K562 (cell line): ENCODE data around the gene DEDD. TPM values are rescaled to one million over a fixed set of nuclear protein-coding genes. Genes with fewer than 3 reads are reported as not detected.

ENCODE experiments used
- ARID2 ChIP-seq: fragments of 450-650 bp; IDR thresholded peaks from 2 replicates; pipeline ENCODE4 v1.6.1; 2017; ENCODE audit warnings: antibody characterized with exemption, mild to moderate bottlenecking
- BCOR ChIP-seq: fragments of 450-650 bp; IDR thresholded peaks from 2 replicates; pipeline ENCODE4 v1.6.1; 2016
- CBFA2T3 ChIP-seq: fragments of 450-650 bp; IDR thresholded peaks from 2 replicates; pipeline ENCODE4 v1.6.1; 2017
- MAZ ChIP-seq, 2 experiments: fragments of 450-650 bp in 1 of 2; sonication (generic) in 1 of 2; formaldehyde crosslinking; IDR thresholded peaks in 1 of 2; conservative IDR thresholded peaks in 1 of 2; 2 replicates each; pipeline versions ENCODE4 v1.4.0 to v1.5.0; 2020; ENCODE audit warnings: mild to moderate bottlenecking in 1 of 2, missing genetic modification reagents in 1 of 2
- PHTF2 ChIP-seq: fragments of 250-450 bp; sonication (Bioruptor Pico); IDR thresholded peaks from 2 replicates; pipeline ENCODE4 v1.5.0; 2021; ENCODE audit warnings: mild to moderate bottlenecking
- RBBP5 ChIP-seq: fragments of 200-600 bp; sonication (generic); IDR thresholded peaks from 2 replicates; pipeline ENCODE4 v1.6.1; 2012; ENCODE audit warnings: borderline replicate concordance, mild to moderate bottlenecking, low read length, control low read depth, inconsistent platforms; ENCODE audit not compliant: insufficient read depth, poor library complexity, severe bottlenecking
- SETDB1 ChIP-seq: IDR thresholded peaks from one replicate; pipeline ENCODE4 v1.6.1; 2012; ENCODE audit warnings: low read length, control low read depth, inconsistent platforms
- XRCC4 ChIP-seq: IDR thresholded peaks from one replicate; pipeline ENCODE4 v1.6.1; 2011; ENCODE audit not compliant: insufficient read depth, insufficient read length; ENCODE audit errors: extremely low read depth
- ZFX ChIP-seq: sonication (generic); formaldehyde crosslinking; IDR thresholded peaks from 2 replicates; pipeline ENCODE4 v1.8.0; 2022; ENCODE audit warnings: mild to moderate bottlenecking, missing genetic modification reagents, moderate library complexity
- ZNF740 ChIP-seq, 3 experiments: fragments of 200-800 bp in 1 of 3; sonication (Bioruptor generic) in 1 of 3; sonication (generic) in 1 of 3; formaldehyde crosslinking in 1 of 3; IDR thresholded peaks; 2 replicates each; pipeline versions ENCODE4 v1.6.1 to v1.8.0; 2016 to 2022; ENCODE audit warnings: mild to moderate bottlenecking in 2 of 3, missing compliant biosample characterization in 2 of 3, missing genetic modification characterization in 2 of 3, missing genetic modification reagents in 1 of 3
- polyA plus RNA-seq, 8 experiments: library from polyadenylated mRNA; depleted of rRNA in 4 of 8; stranded (reverse) in 5 of 8; unstranded in 3 of 8; fragments of >200 nt; fragmentation: Nextera tagmentation in 2 of 8; fragmentation: Illumina TruSeq in 1 of 8; extraction: Ambion mirVana in 2 of 8; extraction: Trizol in 1 of 8; gene quantifications; 2 replicates each; pipeline versions ENCODE4 v1.2.1 to v1.2.3, GENCODE V29; 2011 to 2014; ENCODE audit warnings: inconsistent platforms in 1 of 8, missing spikeins in 1 of 8
- total RNA-seq, 7 experiments: library from RNA; depleted of rRNA in 6 of 7; stranded (reverse); fragments of >200 nt in 6 of 7; fragmentation: Illumina TruSeq in 2 of 7; extraction: Trizol in 2 of 7; gene quantifications; 2 replicates each; pipeline versions ENCODE4 v1.2.1 to v1.2.3, GENCODE V29; 2011 to 2021; ENCODE audit warnings: low replicate concordance in 1 of 7
- TF ChIP-seq, protein P1 (sequence below), 2 experiments: fragments of 450-650 bp; IDR thresholded peaks; 2 replicates each; pipeline ENCODE4 v1.6.1; 2018; ENCODE audit warnings: mild to moderate bottlenecking in 2 of 2, low read depth in 1 of 2; ENCODE audit not compliant: partially characterized antibody in 2 of 2
- TF ChIP-seq, protein P2 (sequence below): fragments of 450-650 bp; IDR thresholded peaks from 2 replicates; pipeline ENCODE4 v1.6.1; 2017; ENCODE audit warnings: antibody characterized with exemption

Gene DEDD
- total and polyA plus RNA-seq, 9 of the 15 experiments (the other 6 are each of a cell fraction or from before 2014, with no cell fraction given), result 11.6 to 41.0 (median 16.8) TPM

DNA sequence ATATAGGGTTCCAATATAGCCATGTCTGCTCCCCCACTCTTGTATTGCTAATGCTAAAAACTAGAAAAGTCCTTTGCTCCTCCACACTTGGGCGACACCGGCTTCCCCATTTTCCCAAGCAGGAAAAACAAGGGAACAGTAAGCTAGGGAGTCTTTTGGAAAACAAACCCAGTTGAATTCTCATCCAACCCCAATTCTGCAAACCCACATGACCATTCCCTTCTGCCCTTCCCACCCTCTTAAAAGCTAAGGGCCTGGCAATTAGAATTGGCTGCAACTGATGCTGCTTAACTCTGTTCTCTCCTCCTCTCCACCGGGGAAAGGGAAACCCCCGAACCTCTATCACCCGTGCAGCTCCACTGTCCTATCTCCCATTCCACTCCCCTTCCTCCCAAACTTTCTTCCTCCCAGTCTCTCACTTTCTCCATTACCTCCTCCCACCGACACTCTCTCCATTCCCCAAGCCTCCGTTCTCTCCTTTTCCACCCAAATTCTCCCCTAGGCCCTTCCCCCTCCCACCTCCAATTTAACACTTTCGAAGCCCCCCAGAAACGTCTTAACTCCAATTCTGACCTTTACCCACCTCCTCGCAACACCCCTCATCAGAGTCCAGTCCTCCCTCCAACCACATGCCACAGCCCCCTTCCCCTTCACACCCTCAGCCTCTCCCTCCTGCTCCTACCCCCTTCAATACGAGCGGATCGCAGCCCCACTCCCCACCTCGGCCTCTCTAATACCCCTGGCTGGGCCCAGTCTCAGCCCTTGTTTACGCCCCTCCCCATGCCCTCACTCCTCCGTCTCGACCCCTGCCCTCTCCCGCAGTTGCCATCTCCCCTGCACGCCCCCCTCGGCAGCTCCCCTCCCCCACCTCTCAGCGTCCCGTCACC lies 701 bp downstream of the DEDD start (continued):
- TF ChIP-seq BCOR (0 out of 2 replicates have a peak, but pooled peaks have one; percentile 23), ZNF740 (CRISPR knock-in tag; IDR thresholded peaks at IDR 0.05) (no peak), ZNF740 (tag; IDR thresholded peaks at IDR 0.05) (0 out of 4 replicates have a peak, but pooled peaks of 1 of the 2 experiments have one; percentile 18), MAZ (CRISPR knock-in tag; conservative IDR thresholded peaks at IDR 0.05 in 1 of 2, IDR thresholded peaks at IDR 0.05 in 1 of 2) (peak in 1 of 2 experiments; percentile 15; a peak in 1 of 4 replicates), ZFX (CRISPR knock-in tag) (0 out of 2 replicates have a peak, but pooled peaks have one; percentile 63), XRCC4 (no peak), CBFA2T3 (peak; percentile 11; the same call in 1 of the 2 replicates), RBBP5 (peak; percentile 7), SETDB1 (no peak), ARID2 (0 out of 2 replicates have a peak, but pooled peaks have one; percentile 19), PHTF2 (no peak)
- TF ChIP-seq, protein P1, sequence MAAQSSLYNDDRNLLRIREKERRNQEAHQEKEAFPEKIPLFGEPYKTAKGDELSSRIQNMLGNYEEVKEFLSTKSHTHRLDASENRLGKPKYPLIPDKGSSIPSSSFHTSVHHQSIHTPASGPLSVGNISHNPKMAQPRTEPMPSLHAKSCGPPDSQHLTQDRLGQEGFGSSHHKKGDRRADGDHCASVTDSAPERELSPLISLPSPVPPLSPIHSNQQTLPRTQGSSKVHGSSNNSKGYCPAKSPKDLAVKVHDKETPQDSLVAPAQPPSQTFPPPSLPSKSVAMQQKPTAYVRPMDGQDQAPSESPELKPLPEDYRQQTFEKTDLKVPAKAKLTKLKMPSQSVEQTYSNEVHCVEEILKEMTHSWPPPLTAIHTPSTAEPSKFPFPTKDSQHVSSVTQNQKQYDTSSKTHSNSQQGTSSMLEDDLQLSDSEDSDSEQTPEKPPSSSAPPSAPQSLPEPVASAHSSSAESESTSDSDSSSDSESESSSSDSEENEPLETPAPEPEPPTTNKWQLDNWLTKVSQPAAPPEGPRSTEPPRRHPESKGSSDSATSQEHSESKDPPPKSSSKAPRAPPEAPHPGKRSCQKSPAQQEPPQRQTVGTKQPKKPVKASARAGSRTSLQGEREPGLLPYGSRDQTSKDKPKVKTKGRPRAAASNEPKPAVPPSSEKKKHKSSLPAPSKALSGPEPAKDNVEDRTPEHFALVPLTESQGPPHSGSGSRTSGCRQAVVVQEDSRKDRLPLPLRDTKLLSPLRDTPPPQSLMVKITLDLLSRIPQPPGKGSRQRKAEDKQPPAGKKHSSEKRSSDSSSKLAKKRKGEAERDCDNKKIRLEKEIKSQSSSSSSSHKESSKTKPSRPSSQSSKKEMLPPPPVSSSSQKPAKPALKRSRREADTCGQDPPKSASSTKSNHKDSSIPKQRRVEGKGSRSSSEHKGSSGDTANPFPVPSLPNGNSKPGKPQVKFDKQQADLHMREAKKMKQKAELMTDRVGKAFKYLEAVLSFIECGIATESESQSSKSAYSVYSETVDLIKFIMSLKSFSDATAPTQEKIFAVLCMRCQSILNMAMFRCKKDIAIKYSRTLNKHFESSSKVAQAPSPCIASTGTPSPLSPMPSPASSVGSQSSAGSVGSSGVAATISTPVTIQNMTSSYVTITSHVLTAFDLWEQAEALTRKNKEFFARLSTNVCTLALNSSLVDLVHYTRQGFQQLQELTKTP (IDR thresholded peaks at IDR 0.05; ENCODE audit: low read depth in 1 of 2, partially characterized antibody in 2 of 2), result peak; percentile 52 to 53
- TF ChIP-seq, protein P2, sequence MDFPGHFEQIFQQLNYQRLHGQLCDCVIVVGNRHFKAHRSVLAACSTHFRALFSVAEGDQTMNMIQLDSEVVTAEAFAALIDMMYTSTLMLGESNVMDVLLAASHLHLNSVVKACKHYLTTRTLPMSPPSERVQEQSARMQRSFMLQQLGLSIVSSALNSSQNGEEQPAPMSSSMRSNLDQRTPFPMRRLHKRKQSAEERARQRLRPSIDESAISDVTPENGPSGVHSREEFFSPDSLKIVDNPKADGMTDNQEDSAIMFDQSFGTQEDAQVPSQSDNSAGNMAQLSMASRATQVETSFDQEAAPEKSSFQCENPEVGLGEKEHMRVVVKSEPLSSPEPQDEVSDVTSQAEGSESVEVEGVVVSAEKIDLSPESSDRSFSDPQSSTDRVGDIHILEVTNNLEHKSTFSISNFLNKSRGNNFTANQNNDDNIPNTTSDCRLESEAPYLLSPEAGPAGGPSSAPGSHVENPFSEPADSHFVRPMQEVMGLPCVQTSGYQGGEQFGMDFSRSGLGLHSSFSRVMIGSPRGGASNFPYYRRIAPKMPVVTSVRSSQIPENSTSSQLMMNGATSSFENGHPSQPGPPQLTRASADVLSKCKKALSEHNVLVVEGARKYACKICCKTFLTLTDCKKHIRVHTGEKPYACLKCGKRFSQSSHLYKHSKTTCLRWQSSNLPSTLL, result peak; percentile 61; the same call in 1 of the 2 replicates
